Activated CD4-positive, alpha-beta T cell treated with anti-CD3 and anti-CD28 coated beads, Interleukin-2, amount 10 ng/mL, durations not matched to agents 7 days and 5 days (primary cell): ENCODE results near the gene NT5C2. TPM values are rescaled to one million over a fixed set of nuclear protein-coding genes. Genes with fewer than 3 reads are reported as not detected.
"Not testable (repeated sequence)": the region's sequence is repeated elsewhere in the genome, so short reads cannot be mapped to it uniquely, and the experiment has no call there.

Source experiments
- CTCF ChIA-PET: fragments of 350-600 bp; sonication (Branson Sonifier 250); formaldehyde crosslinking; loops from one replicate; lab custom pipeline; 2021; ENCODE audit warnings: antibody characterized with exemption; lab: Charles Lee
- POLR2A ChIA-PET: fragments of 350-600 bp; sonication (Branson Sonifier 250); formaldehyde crosslinking; loops from one replicate; lab custom pipeline; 2021; ENCODE audit warnings: antibody characterized with exemption; lab: Charles Lee
- DNase-seq: peaks from one replicate; pipeline ENCODE4 v3.0.0-alpha.2; 2020
- H3K27ac Mint-ChIP-seq: one replicate; pipeline ENCODE4 v1.8.0; 2021; ENCODE audit warnings: mild to moderate bottlenecking, moderate library complexity, mixed read lengths
- H3K27me3 Mint-ChIP-seq: one replicate; pipeline ENCODE4 v1.8.0; 2021; ENCODE audit warnings: mixed read lengths
- H3K36me3 Mint-ChIP-seq: one replicate; pipeline ENCODE4 v1.8.0; 2021; ENCODE audit warnings: low read depth, mixed read lengths
- H3K4me1 Mint-ChIP-seq: one replicate; pipeline ENCODE4 v1.8.0; 2021; ENCODE audit warnings: mixed read lengths
- H3K4me3 Mint-ChIP-seq: one replicate; pipeline ENCODE4 v1.8.0; 2021; ENCODE audit warnings: mild to moderate bottlenecking, moderate library complexity, mixed read lengths
- H3K9me3 Mint-ChIP-seq: one replicate; pipeline ENCODE4 v1.8.0; 2021; ENCODE audit warnings: mixed read lengths
- total RNA-seq, 2 experiments: library from RNA; stranded (reverse); gene quantifications; one replicate each; pipeline ENCODE4 v1.2.3, GENCODE V29; 2021

Gene NT5C2
- 10 to 100 TPM; 66.1 to 80.2 TPM for total RNA-seq

- no peaks in the 10 kb centered on the region for H3K9me3 Mint-ChIP-seq
- peaks cover 50% of the 10 kb centered on the region for H3K4me1 Mint-ChIP-seq
- ChIA-PET CTCF (interaction anchor here (0.7 to 1.2 kb wide), 6 partner anchors 9 to 280 kb away, joined by 3 to 4 read pairs (median 3); no protein-coding TSS in a partner anchor), POLR2A (interaction anchor here (0.5 to 0.6 kb wide), 3 partner anchors 13 to 1004 kb away, joined by 3 to 5 read pairs (median 4); partner anchors contain the start of gene CNNM2)
- peak; percentile 81 for DNase-seq
- H3K27ac Mint-ChIP-seq, result peak within 1 kb of the TSS; percentile 99
- H3K27me3 Mint-ChIP-seq, result no peaks in the 10 kb centered on the region
- peaks cover 22% of the 10 kb centered on the region for H3K36me3 Mint-ChIP-seq
- H3K4me3 Mint-ChIP-seq, result peak within 1 kb of the TSS; percentile 94
Observed at GRCh38 chr10:103193107-103193819, at the start of gene NT5C2. Gene NT5C2, minus strand, starts transcription at chr10:103193272. Its CDS starts 18,314 bp downstream, at chr10:103174958.

- POLR2A ChIA-PET, result interaction anchor here (0.8 kb wide), 1 partner anchor 322 kb away, joined by 3 read pairs; no protein-coding TSS in a partner anchor
- H3K4me3 Mint-ChIP-seq, result no peak overlapping the region
- H3K36me3 Mint-ChIP-seq, result no peaks in the 10 kb centered on the region
- peak overlapping the region; percentile 51 for H3K27ac Mint-ChIP-seq
- CTCF ChIA-PET, result interaction anchor here (0.6 to 3.0 kb wide), 4 partner anchors 12 to 324 kb away, joined by 3 to 9 read pairs (median 3); partner anchors contain the start of gene CNNM2
- DNase-seq, result no peak
- H3K27me3 Mint-ChIP-seq, result no peaks in the 10 kb centered on the region
- H3K4me1 Mint-ChIP-seq, result peaks cover 24% of the 10 kb centered on the region
- H3K9me3 Mint-ChIP-seq, result no peaks in the 10 kb centered on the region
Observed at GRCh38 chr10:103241262-103242011, 48.4 kb upstream of the NT5C2 start.

GRCh38 chr10:103238506-103239252 is 45.6 kb upstream of the NT5C2 start:
- DNase-seq, result no peak
- Mint-ChIP-seq H3K4me3 (no peak overlapping the region), H3K4me1 (peaks cover 21% of the 10 kb centered on the region), H3K9me3 (no peaks in the 10 kb centered on the region), H3K27ac (peak overlapping the region; percentile 25), H3K36me3 (no peaks in the 10 kb centered on the region), H3K27me3 (no peaks in the 10 kb centered on the region)
- ChIA-PET CTCF (interaction anchor here (0.6 to 1.3 kb wide), 5 partner anchors 8 to 412 kb away, joined by 3 to 4 read pairs (median 3); partner anchors contain the start of gene CNNM2), POLR2A (no interaction called here)

DNA sequence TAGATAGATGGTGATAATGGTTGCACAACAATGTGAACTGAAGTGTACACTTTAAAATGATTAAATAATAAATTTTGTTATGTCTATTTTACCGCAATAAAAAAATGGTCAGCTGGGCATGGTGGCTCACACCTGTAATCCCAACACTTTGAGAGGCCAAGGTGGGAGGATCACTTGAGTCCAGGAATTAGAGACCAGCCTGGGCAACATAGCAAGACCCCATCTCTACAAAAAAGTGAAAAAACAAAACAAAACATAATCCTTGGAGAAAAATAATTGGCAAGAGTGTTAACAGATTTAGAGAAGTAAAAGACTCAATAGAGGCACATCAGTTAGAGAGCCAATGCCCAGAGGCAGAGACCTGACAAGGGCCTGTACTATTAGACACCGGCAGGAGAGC is 42.7 kb upstream of the NT5C2 start:
- Mint-ChIP-seq H3K27me3 (no peaks in the 10 kb centered on the region), H3K36me3 (no peaks in the 10 kb centered on the region), H3K4me3 (no peak overlapping the region), H3K4me1 (peaks cover 10% of the 10 kb centered on the region), H3K9me3 (no peaks in the 10 kb centered on the region), H3K27ac (no peak overlapping the region)
- CTCF ChIA-PET, result interaction anchor here (1.4 to 1.6 kb wide), 2 partner anchors 8 to 9 kb away, joined by 3 to 9 read pairs; no protein-coding TSS in a partner anchor
- POLR2A ChIA-PET, result no interaction called here
- no peak for DNase-seq

- ChIA-PET POLR2A (no interaction called here), CTCF (no interaction called here)
- H3K4me3 Mint-ChIP-seq, result no peak overlapping the region
- H3K27me3 Mint-ChIP-seq, result no peaks in the 10 kb centered on the region
- no peak overlapping the region for H3K27ac Mint-ChIP-seq
- DNase-seq, result no peak
- no peaks in the 10 kb centered on the region for H3K4me1 Mint-ChIP-seq
- H3K36me3 Mint-ChIP-seq, result no peaks in the 10 kb centered on the region
- no peaks in the 10 kb centered on the region for H3K9me3 Mint-ChIP-seq
Observed at GRCh38 chr10:103232772-103233488, 39.9 kb upstream of the NT5C2 start.

- Mint-ChIP-seq H3K4me1 (no peaks in the 10 kb centered on the region), H3K4me3 (no peak overlapping the region), H3K9me3 (no peaks in the 10 kb centered on the region), H3K27me3 (no peaks in the 10 kb centered on the region), H3K36me3 (no peaks in the 10 kb centered on the region), H3K27ac (no peak overlapping the region)
- CTCF ChIA-PET, result interaction anchor here (1.5 kb wide), 1 partner anchor 13 kb away, joined by 5 read pairs; no protein-coding TSS in a partner anchor
- DNase-seq, result no peak
- POLR2A ChIA-PET, result no interaction called here
Observed at GRCh38 chr10:103232131-103232673, 39.1 kb upstream of the NT5C2 start.

DNA sequence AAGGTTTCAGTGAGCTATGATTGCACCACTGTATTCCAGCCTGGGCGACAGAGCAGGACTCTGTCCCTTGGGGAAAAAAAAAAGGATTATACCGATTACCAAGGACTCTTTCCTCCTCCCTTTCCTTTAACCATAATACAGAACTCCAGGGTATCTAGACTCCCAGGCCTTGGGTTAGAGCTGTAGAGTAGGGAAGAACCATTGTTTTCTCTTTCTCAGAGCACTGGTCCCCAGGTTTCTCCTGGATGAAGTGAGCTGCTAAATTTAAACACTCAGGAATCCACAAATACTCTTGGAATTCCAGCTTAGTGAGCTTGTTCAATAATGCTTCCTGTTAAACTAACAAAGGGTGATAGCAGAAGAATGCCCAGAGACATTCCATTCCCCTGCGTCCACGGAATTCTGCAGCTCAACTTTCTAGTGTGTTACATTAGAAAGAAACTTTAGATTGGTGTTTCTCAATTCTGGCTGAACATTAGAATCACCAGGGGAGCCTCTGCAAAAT is 38.0 kb upstream of the NT5C2 start:
- Mint-ChIP-seq H3K27me3 (no peaks in the 10 kb centered on the region), H3K4me3 (no peak overlapping the region), H3K27ac (no peak overlapping the region), H3K36me3 (no peaks in the 10 kb centered on the region), H3K4me1 (no peaks in the 10 kb centered on the region), H3K9me3 (no peaks in the 10 kb centered on the region)
- ChIA-PET POLR2A (no interaction called here), CTCF (interaction anchor here (0.6 to 1.5 kb wide), 9 partner anchors 14 to 405 kb away, joined by 3 to 5 read pairs (median 3); partner anchors contain the start of genes CNNM2 and NT5C2)
- DNase-seq, result no peak

DNA sequence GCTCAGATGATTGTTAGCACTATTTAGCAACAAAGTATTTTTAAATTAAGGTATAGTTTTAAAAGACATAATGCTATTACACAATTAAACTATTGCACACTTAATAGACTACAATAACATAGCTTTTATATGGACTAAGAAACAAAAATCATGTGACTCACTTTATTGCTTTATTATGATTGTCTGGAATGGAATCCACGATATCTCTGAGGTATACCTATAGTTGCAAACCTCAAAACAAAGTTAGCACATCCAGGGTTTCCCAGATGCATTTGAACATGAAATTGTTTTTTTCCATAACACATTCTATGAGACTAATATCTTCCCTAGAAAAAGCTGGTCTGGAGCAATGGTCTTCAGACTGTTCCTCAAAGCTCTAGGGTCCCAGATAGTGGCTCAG is 34.3 kb upstream of the NT5C2 start:
- Mint-ChIP-seq H3K27ac (no peak overlapping the region), H3K4me3 (no peak overlapping the region), H3K9me3 (peaks cover 11% of the 10 kb centered on the region), H3K4me1 (no peaks in the 10 kb centered on the region), H3K36me3 (peaks cover 6% of the 10 kb centered on the region), H3K27me3 (no peaks in the 10 kb centered on the region)
- no peak for DNase-seq
- CTCF ChIA-PET, result interaction anchor here (0.6 to 1.7 kb wide), 5 partner anchors 9 to 163 kb away, joined by 3 to 4 read pairs (median 3); no protein-coding TSS in a partner anchor
- POLR2A ChIA-PET, result no interaction called here

- Mint-ChIP-seq H3K9me3 (peaks cover 13% of the 10 kb centered on the region), H3K27ac (no peak overlapping the region), H3K4me1 (no peaks in the 10 kb centered on the region), H3K36me3 (peaks cover 6% of the 10 kb centered on the region), H3K27me3 (no peaks in the 10 kb centered on the region), H3K4me3 (no peak overlapping the region)
- ChIA-PET CTCF (no interaction called here), POLR2A (no interaction called here)
- no peak for DNase-seq
Observed at GRCh38 chr10:103225939-103226338, 32.9 kb upstream of the NT5C2 start.

- H3K27ac Mint-ChIP-seq, POLR2A ChIA-PET, CTCF ChIA-PET, H3K4me3 Mint-ChIP-seq, H3K36me3 Mint-ChIP-seq, H3K4me1 Mint-ChIP-seq, H3K27me3 Mint-ChIP-seq, DNase-seq: not testable (repeated sequence)
- peaks cover 13% of the 10 kb centered on the region for H3K9me3 Mint-ChIP-seq
Observed at GRCh38 chr10:103224721-103225120, 31.6 kb upstream of the NT5C2 start.

DNA sequence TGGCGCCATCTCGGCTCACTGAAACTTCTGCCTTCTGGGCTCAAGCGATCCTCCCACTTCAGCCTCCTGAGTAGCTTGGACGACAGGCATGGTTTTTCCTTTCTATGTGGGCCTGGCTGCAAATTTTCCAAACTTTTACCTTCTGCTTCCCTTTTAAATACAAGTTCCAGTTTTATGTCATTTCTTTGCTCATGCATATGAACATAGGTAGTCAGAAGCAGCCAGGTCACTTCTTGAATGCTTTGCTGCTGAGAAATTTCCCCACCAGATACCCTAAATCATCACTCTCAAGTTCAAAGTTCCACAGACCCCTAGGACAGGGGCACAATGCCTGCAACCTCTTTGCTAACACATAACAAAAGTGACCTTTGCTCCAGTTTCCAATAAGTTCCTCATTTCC is 31.1 kb upstream of the NT5C2 start:
- Mint-ChIP-seq H3K36me3 (peaks cover 6% of the 10 kb centered on the region), H3K4me1 (no peaks in the 10 kb centered on the region), H3K9me3 (peaks cover 13% of the 10 kb centered on the region), H3K4me3 (no peak overlapping the region), H3K27me3 (no peaks in the 10 kb centered on the region), H3K27ac (no peak overlapping the region)
- ChIA-PET CTCF (interaction anchor here (1.1 kb wide), 1 partner anchor 10 kb away, joined by 3 read pairs; no protein-coding TSS in a partner anchor), POLR2A (no interaction called here)
- DNase-seq, result no peak
